ENCODE results near the gene DNAH2. TPM values are rescaled to one million over a fixed set of nuclear protein-coding genes. Genes with fewer than 3 reads are reported as not detected.
A peak's percentile ranks its signal among the peaks of the same experiment; 100 is the strongest.

Gene DNAH2
- total RNA-seq, 1 experiment from 2014 or later: 0.15 TPM

GRCh38 chr17:7842380-7843256, 125.1 kb downstream of the DNAH2 start:
- Histone ChIP-seq H4K8ac (replicated peaks; ENCODE audit: insufficient read length, low read depth, low read length) (no peak overlapping the region), H3K18ac (ENCODE audit: insufficient read length, low read depth, low read length) (no peak overlapping the region), H3K27ac (ENCODE audit: insufficient read length, low read depth, low read length) (no peak overlapping the region), H2BK15ac (ENCODE audit: low read depth, low read length) (no peak overlapping the region), H3T11ph (ENCODE audit: low read length) (no peak overlapping the region), H3K23me2 (ENCODE audit: insufficient read length, low read depth, low read length, poor library complexity, severe bottlenecking) (peaks cover 29% of the 10 kb centered on the region), H2BK12ac (ENCODE audit: insufficient read length, low read depth, low read length) (no peak overlapping the region), H3K79me1 (ENCODE audit: insufficient read depth, low read depth, low read length, poor library complexity, severe bottlenecking) (no peaks in the 10 kb centered on the region), H2BK120ac (ENCODE audit: low read depth, low read length, poor library complexity, severe bottlenecking) (no peak overlapping the region), H4K5ac (ENCODE audit: insufficient read length, low read depth, low read length) (no peak overlapping the region), H2BK20ac (ENCODE audit: low read depth, low read length, poor library complexity, severe bottlenecking) (no peak overlapping the region), H3K23ac (ENCODE audit: insufficient read length, low read depth, low read length) (no peak overlapping the region), H3K9me3 (ENCODE audit: control insufficient read depth, low read depth, low read length) (no peaks in the 10 kb centered on the region), H3K4ac (ENCODE audit: low read depth, low read length) (no peak overlapping the region), H3K4me2 (ENCODE audit: insufficient read depth, insufficient read length, low read length) (peak overlapping the region; percentile 97), H4K91ac (ENCODE audit: insufficient read length, low read depth, low read length) (no peak overlapping the region), H3K79me2 (ENCODE audit: insufficient read depth, low read length) (no peaks in the 10 kb centered on the region), H3K9ac (ENCODE audit: extremely low read depth, insufficient read length, low read length) (peak overlapping the region; percentile 27), H2AK5ac (ENCODE audit: insufficient read length, low read length) (no peak overlapping the region), H2AFZ (ENCODE audit: low read length) (no peak overlapping the region), H3K56ac (ENCODE audit: insufficient read length, low read depth, low read length) (no peak overlapping the region), H3K4me1 (ENCODE audit: insufficient read depth, low read length) (no peaks in the 10 kb centered on the region; the same call in 1 of the 2 replicates), H2BK5ac (ENCODE audit: insufficient read length, low read length) (no peak overlapping the region), H3K27me3 (ENCODE audit: insufficient read depth, low read length) (peaks cover 28% of the 10 kb centered on the region; the same call in 1 of the 2 replicates), H3K14ac (ENCODE audit: insufficient read depth, low read length) (no peak overlapping the region), H4K20me1 (ENCODE audit: control insufficient read depth, insufficient read depth, insufficient read length) (no peaks in the 10 kb centered on the region)
- no peaks in the 10 kb centered on the region; a peak in 1 of 5 replicates for H3K9me3 Mint-ChIP-seq
- peak; percentile 68 for DNase-seq
- H3K4me1 Mint-ChIP-seq: peaks cover 33 to 50% of the 10 kb centered on the region in 2 experiments
- peaks cover 4 to 27% (median 18%) of the 10 kb centered on the region in 3 experiments; a peak in 6 of 7 replicates for H3K36me3 Mint-ChIP-seq (ENCODE audit: insufficient read depth in 1 of 3, low read depth in 3 of 3)
- H3K4me3 Mint-ChIP-seq: peak overlapping the region; percentile 89 to 94
- H3K27me3 Mint-ChIP-seq (ENCODE audit: low read depth): peaks cover 30% of the 10 kb centered on the region
- TF ChIP-seq CTCF (conservative IDR thresholded peaks at IDR 0.05): no peak
- H3K27ac Mint-ChIP-seq: peak overlapping the region in 1 of 3 experiments; percentile 57; a peak in 2 of 7 replicates
- no CpG with 5 or more reads among the region's 47 CpGs for WGBS (ENCODE audit: extremely low coverage, insufficient read length, low lambda C conversion rate)
